Right renal cortex interstitium (tissue), 3 donors: ENCODE measurements around the gene MAP1LC3B2. TPM values are rescaled to one million over a fixed set of nuclear protein-coding genes. Genes with fewer than 3 reads are reported as not detected.
"Not testable (repeated sequence)": the region's sequence is repeated elsewhere in the genome, so short reads cannot be mapped to it uniquely, and the experiment has no call there.

Experiments
- DNase-seq, 3 donors: peaks; one replicate each; pipeline ENCODE4 v3.0.0-alpha.2; 2013; ENCODE audit warnings: low read depth in 3 of 3, low spot score in 2 of 3
- polyA plus RNA-seq, 3 donors: library from polyadenylated mRNA; unstranded; fragments of 120-200 nt; gene quantifications; one replicate each; pipeline ENCODE4 v1.2.1, GENCODE V29; 2013; ENCODE audit not compliant: insufficient read length in 3 of 3

The MAP1LC3B2 gene
- polyA plus RNA-seq, 3 donors: 4.7 to 7.9 (median 5.1) TPM

DNA sequence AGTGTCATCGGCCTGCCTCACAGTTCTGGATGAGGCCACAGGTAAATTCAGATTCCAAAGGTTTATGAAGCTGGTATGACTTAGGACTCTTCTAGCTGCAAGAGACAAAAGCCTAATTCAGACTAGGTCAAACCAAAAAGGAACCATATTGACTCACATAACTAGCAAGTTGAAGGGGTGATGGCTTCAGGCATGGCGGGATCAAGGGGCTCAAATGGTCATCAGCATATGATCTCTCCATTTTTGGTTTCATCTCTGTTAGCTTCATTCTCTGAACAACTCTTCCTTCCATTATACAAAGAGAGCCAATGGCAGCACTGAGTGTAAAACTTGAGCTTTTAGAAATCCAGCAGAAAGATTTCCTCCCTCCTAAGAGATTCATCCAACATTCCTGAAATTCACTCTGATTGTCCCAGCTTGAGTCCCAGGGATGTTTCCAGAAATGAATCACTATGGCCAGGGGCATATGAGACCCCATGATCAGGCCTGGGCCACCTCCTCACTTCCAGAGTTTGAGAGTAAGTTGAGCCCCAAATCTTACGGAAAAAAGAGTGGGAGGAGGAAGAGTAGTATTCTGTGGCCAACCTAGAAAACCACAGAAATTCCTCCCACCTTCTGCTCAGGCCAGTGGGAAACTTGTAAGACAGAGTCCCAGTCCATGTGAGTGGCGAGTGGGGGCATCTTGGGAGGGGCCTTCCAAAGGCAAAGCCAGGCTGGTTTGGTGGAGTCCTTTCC lies 2.0 kb upstream of the MAP1LC3B2 start:
- no peak for DNase-seq

DNA sequence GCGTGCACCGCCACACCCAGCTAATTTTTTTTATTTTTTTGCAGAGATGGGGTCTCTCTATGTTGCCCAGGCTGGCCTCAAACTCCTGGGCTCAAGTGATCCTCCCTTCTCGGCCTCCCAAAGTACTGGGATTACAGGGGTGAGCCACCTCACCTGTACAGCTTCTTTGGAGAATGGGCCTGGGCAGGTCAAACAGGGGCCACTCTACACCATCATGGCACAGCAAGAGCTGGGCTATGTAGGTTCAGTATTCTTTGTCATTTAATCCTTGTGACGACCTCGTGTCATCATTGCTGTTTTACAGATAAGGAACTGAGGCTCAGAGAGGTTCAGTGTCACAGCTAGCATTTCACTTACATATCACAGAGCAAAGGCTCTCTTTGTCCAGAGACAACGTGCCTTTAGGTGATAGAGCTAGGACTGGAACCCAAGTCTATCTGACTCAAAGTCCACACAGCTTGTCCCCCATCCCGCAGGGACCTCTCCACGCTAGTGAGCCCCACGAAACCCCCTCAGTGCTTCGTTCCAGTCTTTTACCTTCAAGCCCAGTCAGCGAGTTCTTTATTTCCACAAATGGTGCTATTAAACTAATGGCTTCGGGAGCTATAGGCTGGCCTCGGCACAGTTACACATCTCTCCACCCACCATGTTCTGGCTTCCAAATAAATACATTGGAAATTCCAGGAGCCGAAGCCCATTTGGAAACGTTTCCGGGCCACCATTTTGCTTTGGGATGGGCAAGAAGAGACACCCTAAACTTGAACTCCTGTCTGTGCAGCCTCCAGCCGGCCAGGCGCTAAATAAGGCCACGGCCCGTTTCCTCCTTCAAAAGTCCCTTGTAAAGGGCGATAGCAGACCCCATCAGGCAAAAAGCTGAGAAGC lies 660 bp upstream of the MAP1LC3B2 start:
- no peak for DNase-seq

DNA sequence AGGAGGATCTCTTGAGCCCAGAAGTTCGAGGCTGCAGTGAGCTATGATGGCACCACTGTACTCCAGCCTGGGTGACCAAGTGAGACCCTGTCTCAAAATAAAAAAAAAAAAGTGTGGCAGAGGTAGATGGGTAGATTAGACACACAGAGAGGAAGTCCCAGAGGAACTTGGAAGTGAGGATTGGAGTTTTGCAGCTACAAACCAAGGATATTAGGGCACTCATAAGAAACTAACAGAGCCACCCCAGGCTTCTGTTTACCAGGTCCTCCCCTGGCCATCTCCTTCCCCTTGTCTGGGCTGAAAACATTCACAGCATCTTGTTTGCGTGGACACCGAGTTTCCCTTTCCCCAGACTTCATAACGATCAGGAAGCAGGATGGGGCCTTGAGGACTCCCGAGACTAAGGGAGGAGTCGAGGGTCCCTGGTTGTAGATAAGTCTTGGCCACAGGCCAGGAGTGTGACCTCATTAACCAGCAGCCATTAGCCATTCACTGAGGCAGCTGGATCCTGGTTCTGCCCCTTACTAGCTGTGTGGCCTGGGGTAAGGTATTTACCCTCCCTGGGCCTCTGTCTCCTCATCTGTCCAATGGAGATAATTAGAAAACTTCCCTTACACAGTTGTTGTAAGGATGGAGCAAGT lies 2.1 kb downstream of the MAP1LC3B2 start:
- no peak for DNase-seq

DNA sequence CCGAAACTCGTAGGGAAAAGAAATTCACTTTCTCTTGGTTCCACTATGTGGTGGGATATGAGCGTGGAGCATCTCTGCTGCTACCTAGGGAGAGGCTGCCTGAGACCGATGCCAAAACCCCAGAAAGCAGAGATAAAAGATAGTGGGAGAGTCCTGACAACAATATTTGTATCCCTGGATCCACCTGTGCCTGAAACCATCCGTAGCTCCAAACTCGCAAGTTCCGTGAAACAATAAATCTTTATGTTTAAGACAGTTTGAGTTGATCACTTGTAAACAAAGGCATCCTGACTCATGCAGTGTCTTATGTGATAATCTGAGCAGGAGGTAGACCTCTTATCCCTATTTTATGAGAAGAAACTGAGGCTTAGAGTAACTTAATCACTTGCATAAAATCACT lies 2.9 kb downstream of the MAP1LC3B2 start:
- no peak for DNase-seq

DNA sequence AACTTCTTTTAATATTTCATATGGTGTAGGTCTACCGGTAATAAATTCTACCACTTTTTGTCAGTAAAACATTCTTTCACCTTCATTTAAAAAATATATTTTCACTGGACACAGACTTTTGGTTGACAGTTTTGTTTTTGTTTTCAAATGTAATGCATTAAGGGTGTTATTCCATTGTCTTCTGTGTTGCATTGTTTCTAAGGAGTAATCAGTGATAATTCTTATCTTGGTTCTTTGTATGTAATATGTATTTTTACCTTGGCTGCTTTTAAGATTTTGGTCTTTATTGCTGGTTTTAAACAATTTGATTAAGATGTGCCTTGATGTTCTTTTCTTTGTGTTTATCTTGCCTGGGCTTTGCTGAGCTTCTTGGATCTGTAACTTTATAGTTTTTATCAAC lies 4.1 kb downstream of the MAP1LC3B2 start:
- DNase-seq: no peak

DNA sequence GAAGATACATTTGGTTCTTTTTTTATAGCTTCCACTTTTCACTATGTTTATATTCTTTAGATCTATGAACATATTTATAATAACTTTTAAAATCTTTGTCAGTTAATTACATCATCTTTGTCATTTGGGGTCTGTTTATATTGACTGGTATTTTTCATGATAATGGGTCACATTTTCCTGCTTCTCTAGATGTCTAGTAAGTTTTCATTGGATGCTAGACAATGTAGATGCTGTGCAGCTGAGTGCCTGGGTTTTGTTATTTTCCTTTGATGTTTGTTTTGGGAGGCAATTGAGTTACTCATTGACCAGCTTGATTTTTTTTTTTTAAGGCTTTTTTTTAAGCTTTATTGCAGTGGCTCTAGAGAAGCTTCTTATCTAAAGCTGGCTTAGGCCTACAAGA lies 4.9 kb downstream of the MAP1LC3B2 start:
- DNase-seq: no peak

DNA sequence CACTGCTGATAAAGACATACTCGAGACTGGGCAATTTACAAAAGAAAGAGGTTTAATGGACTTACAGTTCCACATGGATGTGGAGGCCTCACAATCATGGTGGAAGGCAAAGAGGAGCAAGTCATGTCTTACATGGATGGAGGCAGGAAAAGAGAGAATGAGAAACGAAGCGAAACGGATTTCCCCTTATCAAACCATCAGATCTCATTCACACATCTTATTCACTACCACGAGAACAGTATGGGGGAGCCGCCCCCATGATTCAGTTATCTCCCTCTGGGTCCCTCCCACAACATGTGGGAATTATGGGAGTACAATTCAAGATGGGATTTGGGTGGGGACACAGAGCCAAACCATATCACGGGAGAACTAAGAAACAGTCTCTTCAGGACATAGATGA lies 6.0 kb downstream of the MAP1LC3B2 start:
- not testable (repeated sequence) for DNase-seq

DNA sequence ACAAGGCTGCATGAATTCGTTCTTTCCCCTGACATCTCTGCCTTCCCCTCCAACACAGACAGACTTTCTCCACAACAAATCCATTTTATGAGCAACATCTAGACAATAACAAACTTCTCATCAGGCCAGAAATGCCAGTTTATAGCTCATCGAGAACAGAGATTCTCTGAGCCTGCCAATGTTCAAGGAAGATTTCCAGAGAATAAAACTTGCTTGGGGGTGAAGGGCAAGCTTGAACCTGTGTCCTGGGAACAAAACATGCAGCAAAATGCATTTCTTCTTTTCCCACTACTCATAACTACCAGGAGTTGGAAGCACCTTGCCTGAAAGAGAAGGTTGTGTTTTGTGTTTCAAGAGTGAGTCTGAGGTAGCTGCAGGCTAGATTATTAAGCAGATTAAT lies 6.8 kb downstream of the MAP1LC3B2 start:
- DNase-seq: no peak

DNA sequence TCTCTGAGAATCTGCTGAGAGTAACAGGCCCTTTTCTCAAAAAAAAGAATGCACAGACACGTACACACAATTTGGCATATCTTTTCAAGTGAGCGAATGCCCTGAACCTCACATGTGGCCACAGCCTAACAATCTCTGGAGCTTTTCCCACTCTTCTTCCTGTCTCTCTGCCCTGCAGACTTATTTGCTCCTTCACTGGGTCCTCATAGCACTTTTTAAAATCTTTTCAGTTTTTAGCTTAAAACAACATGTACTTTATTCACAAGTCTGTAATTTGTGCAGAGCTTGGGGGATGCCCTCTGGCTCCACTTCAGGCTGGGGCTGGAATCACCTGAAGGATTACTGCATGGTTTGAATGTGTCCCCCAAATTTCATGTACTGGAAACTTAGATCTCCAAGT lies 9.0 kb downstream of the MAP1LC3B2 start:
- no peak for DNase-seq

DNA sequence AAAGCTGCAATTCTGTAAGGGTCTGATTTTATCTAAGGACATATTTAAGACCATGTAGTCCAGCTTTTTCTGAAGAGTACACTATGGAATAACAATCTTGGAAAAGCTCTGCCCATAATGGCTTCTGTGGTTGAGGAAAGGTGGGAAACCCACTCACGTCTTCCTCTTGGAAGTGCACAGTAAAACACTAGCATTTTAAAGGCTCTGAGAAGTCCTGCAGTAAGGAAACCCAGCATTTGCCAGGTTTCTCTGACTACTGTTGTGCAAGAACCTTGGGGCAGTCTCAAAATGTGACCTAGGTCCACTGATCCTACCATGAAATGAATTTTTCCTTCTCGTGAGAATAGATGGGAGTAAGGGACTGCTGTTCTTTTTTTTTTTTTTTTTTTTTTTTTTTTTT lies 11.9 kb downstream of the MAP1LC3B2 start:
- no peak for DNase-seq

DNA sequence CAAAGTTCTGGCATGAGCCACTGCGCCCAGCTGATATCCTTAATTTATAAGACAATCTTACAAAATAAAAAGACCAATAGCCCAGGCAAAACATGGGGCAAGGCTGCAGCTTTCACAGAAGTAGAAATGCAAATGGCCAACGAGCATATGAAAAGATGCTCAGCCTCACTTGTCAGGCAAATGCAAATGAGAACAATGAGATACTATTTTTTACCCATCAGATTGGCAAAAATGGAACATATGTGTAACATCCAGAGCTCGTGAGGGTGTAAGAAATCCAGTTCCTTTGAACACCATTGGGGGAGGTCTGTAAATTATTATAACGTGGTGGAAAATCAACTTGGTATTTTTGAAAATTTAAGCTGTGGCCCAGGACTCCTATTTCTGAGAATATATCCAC lies 14.6 kb downstream of the MAP1LC3B2 start:
- no peak for DNase-seq

DNA sequence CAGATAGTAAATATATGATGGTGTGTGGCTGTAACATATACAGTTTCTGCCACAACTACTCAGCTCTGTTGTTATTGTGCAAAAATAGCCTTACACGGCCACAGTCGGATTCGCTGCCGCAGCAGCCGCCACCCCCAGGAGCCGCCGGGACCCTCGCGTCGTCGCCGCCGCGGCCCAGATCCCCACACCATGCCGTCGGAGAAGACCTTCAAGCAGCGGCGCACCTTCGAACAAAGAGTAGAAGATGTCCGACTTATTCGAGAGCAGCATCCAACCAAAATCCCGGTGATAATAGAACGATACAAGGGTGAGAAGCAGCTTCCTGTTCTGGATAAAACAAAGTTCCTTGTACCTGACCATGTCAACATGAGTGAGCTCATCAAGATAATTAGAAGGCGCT lies 16.6 kb downstream of the MAP1LC3B2 start:
- DNase-seq: not testable (repeated sequence)

DNA sequence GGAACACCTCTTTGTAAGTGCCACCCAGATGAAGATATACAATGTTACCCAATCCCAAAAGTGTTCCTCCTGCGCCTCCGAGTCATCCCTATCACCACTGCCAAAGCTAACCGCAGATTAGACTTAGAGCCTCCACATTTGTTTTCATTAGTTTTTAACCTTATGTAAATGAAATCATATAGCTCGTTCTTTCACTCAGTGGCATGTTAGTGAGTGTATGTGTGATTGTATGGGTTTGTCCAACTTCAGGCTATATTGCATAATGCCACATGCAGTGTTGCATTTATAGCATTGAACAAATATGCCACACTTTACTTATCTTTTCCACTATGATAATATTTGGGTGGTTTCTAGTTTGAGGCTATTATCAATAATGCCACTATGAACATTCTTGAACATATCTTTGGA lies 18.0 kb downstream of the MAP1LC3B2 start:
- no peak for DNase-seq

DNA sequence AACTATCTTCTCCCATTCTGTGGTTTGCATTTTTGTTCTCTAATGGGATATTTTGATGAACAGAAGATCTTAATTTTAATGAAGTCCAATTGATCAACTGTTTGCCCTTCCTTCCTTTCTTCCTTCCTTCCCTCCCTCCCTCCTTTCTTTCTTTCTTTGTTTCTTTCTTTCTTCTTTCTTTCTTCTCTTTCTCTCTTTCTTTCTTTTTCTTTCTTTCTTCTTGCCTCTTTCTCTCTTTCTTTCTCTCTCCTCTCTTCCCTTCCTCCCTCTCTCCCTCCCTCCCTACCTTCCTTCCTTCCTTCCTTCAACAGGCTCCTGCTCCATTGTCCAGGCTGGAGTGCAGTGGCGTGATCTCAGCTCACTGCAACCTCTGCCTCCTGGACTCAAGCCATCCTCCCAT lies 18.9 kb downstream of the MAP1LC3B2 start:
- DNase-seq: no peak

DNA sequence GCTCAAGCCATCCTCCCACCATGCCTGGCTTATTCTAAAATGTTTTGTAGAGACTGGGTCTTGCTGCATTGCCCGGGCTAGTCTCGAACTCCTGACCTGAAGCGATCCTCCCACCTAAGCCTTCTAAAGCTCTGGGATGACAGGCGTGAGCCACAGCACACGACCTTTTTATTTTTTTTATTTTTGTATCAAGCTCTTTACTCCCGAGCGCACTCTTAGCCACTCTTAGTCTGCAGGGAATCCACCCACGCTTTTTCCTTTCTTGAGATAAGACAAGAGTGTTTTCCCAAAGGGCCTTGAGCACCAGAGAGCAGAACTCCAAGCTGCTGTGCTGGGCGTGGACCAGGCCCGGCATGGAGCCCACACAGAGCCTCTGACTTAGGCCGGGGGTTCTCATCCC lies 23.4 kb downstream of the MAP1LC3B2 start:
- DNase-seq: no peak

DNA sequence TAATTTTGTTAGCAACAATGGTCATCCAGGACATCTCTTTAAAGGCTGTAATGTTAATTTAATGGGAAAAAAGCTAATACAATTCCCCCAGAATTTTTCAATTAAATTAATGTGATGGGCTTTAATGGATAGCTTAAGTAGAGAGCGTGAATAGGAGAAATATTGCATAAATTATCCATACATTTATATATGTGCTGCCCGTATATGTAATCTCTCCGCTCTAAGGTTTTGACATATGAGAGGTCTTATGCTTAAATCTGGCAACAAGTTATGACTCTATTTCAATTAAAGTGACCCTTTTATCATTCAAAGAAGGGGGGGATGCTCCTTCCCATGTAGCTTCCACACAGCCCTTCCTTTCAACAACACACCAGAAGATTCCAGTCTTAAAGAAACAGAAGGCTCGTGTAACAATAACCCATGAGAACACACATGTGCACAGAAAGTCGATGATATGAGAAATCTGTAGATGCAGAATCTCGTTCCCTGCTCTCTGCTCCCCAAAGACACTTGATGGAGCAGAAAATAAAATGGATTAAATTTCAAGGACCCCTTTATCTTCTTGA lies 24.0 kb downstream of the MAP1LC3B2 start:
- DNase-seq: no peak

DNA sequence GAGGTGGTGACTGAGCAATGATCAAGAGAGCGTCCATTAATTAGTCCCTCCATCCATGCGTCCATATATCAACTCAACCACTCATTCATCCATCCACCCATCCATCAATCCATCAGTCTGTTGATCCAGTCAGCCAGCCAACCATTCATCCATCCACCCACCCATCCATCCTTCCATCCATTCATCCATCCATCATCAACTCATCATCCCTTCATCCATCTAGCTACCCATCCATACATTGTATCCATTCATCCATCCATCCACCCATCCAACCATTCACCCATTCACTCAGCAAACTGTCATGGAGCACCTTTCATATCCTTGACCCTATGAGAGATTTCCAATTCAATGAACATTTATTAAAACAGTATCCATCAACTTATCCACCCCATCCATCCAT lies 28.1 kb downstream of the MAP1LC3B2 start:
- DNase-seq: no peak

DNA sequence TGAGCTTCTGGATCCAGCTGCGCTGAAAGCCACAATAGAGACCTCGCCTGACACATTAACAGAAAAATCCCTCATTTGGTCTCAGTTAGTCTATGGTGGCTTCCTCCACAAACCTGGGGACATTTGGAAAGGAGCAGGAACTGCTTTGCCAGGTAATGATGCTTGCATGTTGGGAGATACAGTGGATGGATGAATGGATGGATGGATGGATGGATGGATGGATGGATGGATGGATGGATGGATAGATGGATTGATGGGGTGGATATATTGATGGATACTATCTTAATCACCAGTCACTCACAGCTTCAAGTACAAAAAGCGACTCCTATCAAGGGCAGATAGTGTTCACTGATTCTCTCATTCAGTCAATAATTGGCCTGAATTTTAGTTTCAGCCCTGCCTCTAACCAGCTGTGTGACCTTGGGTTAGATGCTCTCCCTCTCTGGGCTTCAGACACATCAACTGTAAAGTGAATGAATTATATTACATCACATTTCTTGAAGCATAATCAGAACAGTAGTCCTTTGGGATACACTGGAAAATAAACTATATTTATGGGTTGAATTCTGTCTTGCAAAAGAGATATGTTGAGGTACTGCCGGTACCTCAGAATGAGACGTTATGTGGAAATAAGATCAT lies 29.3 kb downstream of the MAP1LC3B2 start:
- no peak for DNase-seq

DNA sequence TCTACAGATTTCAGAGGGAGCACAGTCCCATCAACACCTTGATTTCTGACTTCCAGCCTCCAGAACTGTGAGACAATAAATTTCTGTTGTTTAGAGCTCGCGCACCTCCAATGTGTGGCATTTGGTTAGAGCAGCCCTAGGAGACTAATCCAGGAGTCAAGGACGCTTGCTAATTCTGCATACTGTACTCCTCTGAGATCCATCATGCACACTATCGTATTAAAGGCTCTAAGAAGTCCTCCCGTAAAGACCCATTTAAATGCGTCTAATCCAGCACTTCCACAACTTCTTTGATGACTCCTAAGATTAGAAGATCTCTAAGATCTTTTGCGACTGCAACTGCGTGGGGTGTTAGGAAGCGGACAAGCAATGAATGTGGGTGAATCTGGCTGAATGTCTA lies 30.4 kb downstream of the MAP1LC3B2 start:
- DNase-seq: no peak

DNA sequence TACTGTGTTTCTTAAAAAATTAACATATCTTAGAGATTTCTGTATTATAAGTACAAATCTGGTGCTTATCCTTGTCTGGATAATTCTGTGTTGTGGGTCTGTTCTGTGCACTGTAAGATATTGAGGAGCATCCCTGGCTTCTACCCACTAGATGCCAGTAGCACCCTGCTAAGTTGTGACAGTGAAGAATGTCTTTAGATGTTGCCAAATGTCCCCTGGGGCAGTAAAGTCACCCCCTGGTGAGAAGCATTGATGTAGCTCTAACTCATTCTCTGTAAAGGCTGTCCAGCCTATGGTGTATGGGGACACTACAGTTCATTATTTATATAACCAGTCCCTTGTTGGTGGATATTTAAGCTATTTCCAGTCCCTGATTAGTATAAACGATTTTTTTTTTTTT lies 31.4 kb downstream of the MAP1LC3B2 start:
- DNase-seq: no peak
